Fibroblast of lung (primary cell): Measurements from ENCODE around the gene ZNF280B. TPM values are rescaled to one million over a fixed set of nuclear protein-coding genes. Genes with fewer than 3 reads are reported as not detected.
A peak's percentile ranks its signal among the peaks of the same experiment; 100 is the strongest.

ENCODE experiments used
- DNase-seq, 2 donors: peaks; one replicate each; pipeline versions ENCODE4 v3.0.0 to v3.0.0-alpha.2; 2010; ENCODE audit warnings: low read depth in 2 of 2
- H2AFZ ChIP-seq: 2 replicates; pipeline ENCODE4 v1.5.1; 2012; ENCODE audit warnings: low read length, control low read depth, inconsistent platforms
- H3K27ac ChIP-seq: 2 replicates; pipeline ENCODE4 v1.5.1; 2011; ENCODE audit warnings: low read length, control low read depth; ENCODE audit not compliant: insufficient read depth
- H3K27me3 ChIP-seq: 2 replicates; pipeline ENCODE4 v1.5.1; 2011; ENCODE audit warnings: mild to moderate bottlenecking, low read length; ENCODE audit not compliant: control insufficient read depth, insufficient read depth
- H3K36me3 ChIP-seq: 2 replicates; pipeline ENCODE4 v1.5.1; 2011; ENCODE audit warnings: low read length; ENCODE audit not compliant: control insufficient read depth, insufficient read depth
- H3K4me1 ChIP-seq: 2 replicates; pipeline ENCODE4 v1.5.1; 2011; ENCODE audit warnings: low read length; ENCODE audit not compliant: control insufficient read depth, insufficient read depth; ENCODE audit errors: extremely low read depth
- H3K4me2 ChIP-seq: 2 replicates; pipeline ENCODE4 v1.5.1; 2011; ENCODE audit warnings: low read length, control low read depth; ENCODE audit not compliant: insufficient read depth; ENCODE audit errors: extremely low read depth
- H3K4me3 ChIP-seq, 4 experiments: fragments of 200-600 bp in 1 of 4; sonication (generic) in 1 of 4; replicated peaks in 1 of 4; 2 replicates each; pipeline ENCODE4 v1.5.1; 2011 to 2016; ENCODE audit warnings: low read length in 4 of 4, low read depth in 3 of 4, mild to moderate bottlenecking in 3 of 4, control low read depth in 2 of 4, inconsistent platforms in 1 of 4, mixed read lengths in 1 of 4; ENCODE audit not compliant: insufficient read depth in 1 of 4; ENCODE audit errors: control extremely low read depth in 1 of 4
- H3K79me2 ChIP-seq: 2 replicates; pipeline ENCODE4 v1.5.1; 2012; ENCODE audit warnings: mild to moderate bottlenecking, low read length, inconsistent platforms; ENCODE audit not compliant: control insufficient read depth, insufficient read depth
- H3K9ac ChIP-seq: 2 replicates; pipeline ENCODE4 v1.5.1; 2011; ENCODE audit warnings: mild to moderate bottlenecking, low read length, control low read depth; ENCODE audit not compliant: insufficient read depth
- H3K9me3 ChIP-seq: 2 replicates; pipeline ENCODE4 v1.5.1; 2012; ENCODE audit warnings: low read depth, low read length; ENCODE audit not compliant: control insufficient read depth, insufficient read depth
- H4K20me1 ChIP-seq: 2 replicates; pipeline ENCODE4 v1.5.1; 2011; ENCODE audit warnings: low read length; ENCODE audit not compliant: control insufficient read depth, insufficient read depth; ENCODE audit errors: extremely low read depth
- CTCF ChIP-seq, 2 donors: IDR thresholded peaks in 1 of 2; conservative IDR thresholded peaks in 1 of 2; 1 replicate in 1 of 2; 2 replicates in 1 of 2; pipeline ENCODE4 v1.5.1; 2011 to 2012; ENCODE audit warnings: low read length in 2 of 2, control low read depth in 1 of 2, inconsistent platforms in 1 of 2, low read depth in 1 of 2, mild to moderate bottlenecking in 1 of 2
- EZH2 ChIP-seq: IDR thresholded peaks from 2 replicates; pipeline ENCODE4 v1.5.1; 2012; ENCODE audit warnings: low read length, control low read depth, mild to moderate bottlenecking; ENCODE audit errors: missing control alignments
- polyA minus RNA-seq: library from RNA; depleted of rRNA, polyadenylated mRNA; stranded (reverse); fragments of >200 nt; gene quantifications from 2 replicates; pipeline ENCODE4 v1.2.3, GENCODE V29; 2011; ENCODE audit warnings: low replicate concordance
- polyA plus RNA-seq, 2 donors: library from polyadenylated mRNA; depleted of rRNA in 1 of 2; stranded (reverse) in 1 of 2; unstranded in 1 of 2; fragments of >200 nt; gene quantifications; 2 replicates each; pipeline ENCODE4 v1.2.1, GENCODE V29; 2011 to 2012; ENCODE audit warnings: missing spikeins in 1 of 2
- total RNA-seq: library from RNA; depleted of rRNA; stranded (reverse); fragments of >200 nt; gene quantifications from 2 replicates; pipeline ENCODE4 v1.2.1, GENCODE V29; 2014

Gene ZNF280B
- total RNA-seq (0.33 and 0.77 TPM in 2 replicates), polyA plus RNA-seq (0.81 and 0.90 TPM in 2 replicates), polyA minus RNA-seq (0.30 and 0.51 TPM in 2 replicates)
- polyA plus RNA-seq (2012): 0.43 TPM in 2 replicates

- H3K79me2 ChIP-seq: no peaks in the 10 kb centered on the region
- no peaks in the 10 kb centered on the region for H3K36me3 ChIP-seq
- peak within 1 kb of the TSS; percentile 84 for H2AFZ ChIP-seq
- no peaks in the 10 kb centered on the region for H4K20me1 ChIP-seq
- no peaks in the 10 kb centered on the region for H3K27me3 ChIP-seq
- H3K4me3 ChIP-seq: peak within 1 kb of the TSS; percentile 46 to 61 (median 60)
- peak within 1 kb of the TSS; percentile 44 for H3K9ac ChIP-seq
- no peaks in the 10 kb centered on the region for H3K9me3 ChIP-seq
- peak within 1 kb of the TSS; percentile 76 for H3K4me2 ChIP-seq
- peak; percentile 80 to 84 for DNase-seq
- no peaks in the 10 kb centered on the region for H3K4me1 ChIP-seq
- TF ChIP-seq EZH2: no peak
- TF ChIP-seq CTCF (conservative IDR thresholded peaks at IDR 0.05 in 1 of 2, IDR thresholded peaks at IDR 0.05 in 1 of 2; ENCODE audit: low read depth in 1 of 2, low read length in 2 of 2): peak; percentile 37 to 68
- no peak within 1 kb of the TSS for H3K27ac ChIP-seq
Observed at GRCh38 chr22:22508274-22509176, at the start of gene ZNF280B. Gene ZNF280B, minus strand, starts transcription at chr22:22508742. Its CDS starts 19,344 bp downstream, at chr22:22489398.

DNA sequence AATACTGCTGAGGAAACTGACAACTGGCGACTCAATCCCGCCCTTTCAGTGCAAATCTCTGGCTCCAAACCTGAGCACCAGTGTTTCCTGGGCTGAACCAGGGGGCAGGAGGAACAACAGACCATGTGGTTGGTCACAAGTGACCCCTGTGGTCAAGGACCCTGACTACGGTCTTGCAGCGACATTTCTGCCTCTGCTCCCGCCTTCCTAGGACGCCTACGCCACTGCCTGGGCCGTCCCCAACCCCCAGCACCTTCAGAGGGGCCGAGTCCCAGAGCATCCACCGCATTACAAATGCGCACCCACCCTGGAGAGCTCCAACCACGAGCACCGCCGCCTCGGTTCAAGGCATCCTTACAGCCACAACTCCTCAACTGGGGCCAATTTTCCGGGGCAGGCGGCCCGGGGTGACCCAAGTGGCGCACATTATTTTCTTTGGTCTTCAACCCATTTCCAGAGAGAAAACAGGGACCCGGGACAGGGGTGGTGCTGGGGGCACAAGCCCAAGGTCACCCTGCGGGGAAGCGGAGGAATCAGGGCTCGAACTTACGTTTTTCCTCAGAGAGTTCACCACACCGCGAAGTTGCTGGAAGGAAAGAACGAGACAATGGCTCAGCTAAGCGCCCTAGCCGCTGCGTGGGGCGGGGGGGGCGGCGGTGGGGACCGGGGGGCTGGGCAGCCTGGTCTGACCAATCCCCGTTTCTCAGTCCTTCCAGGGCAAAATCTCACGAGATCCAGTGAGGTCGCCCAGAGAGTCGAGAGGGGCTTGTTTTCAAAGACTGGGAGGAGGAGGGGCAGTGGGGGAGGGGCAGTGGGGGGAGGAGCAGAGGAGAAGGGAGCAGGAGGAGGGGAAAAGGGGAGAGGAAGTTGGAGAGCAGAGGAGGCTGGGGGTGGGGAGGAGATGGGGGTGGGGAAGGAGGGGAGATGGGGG lies 48.7 kb upstream of the ZNF280B start:
- no peak for TF ChIP-seq EZH2
- TF ChIP-seq CTCF (conservative IDR thresholded peaks at IDR 0.05 in 1 of 2, IDR thresholded peaks at IDR 0.05 in 1 of 2; ENCODE audit: low read depth in 1 of 2, low read length in 2 of 2): no peak
- Histone ChIP-seq H3K27me3 (no peaks in the 10 kb centered on the region), H3K79me2 (no peaks in the 10 kb centered on the region), H3K4me2 (no peak overlapping the region), H3K27ac (no peak overlapping the region), H2AFZ (no peak overlapping the region), H3K9me3 (no peaks in the 10 kb centered on the region), H3K9ac (no peak overlapping the region), H3K4me1 (no peaks in the 10 kb centered on the region), H3K36me3 (no peaks in the 10 kb centered on the region), H3K4me3 (no peak overlapping the region), H4K20me1 (no peaks in the 10 kb centered on the region)
- DNase-seq: no peak

DNA sequence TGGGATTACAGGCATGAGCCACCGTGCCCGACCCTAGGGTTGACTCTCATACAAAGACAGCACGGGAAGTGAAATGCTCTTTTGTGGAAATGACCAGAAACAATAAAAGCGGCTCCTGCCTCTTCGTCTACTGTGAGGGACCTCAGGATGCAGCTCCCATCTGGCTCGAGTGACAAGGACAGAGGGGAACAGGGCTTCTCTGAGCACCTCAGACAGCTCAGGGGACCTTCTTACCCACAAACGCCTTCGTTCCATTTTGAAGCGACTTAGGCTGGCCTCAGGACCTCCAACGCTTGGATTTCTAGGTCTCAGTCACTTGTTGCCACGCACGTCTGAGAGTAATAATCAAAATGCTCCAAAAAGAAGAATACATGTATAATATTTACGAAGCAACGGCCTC lies 48.0 kb upstream of the ZNF280B start:
- H3K27me3 ChIP-seq: no peaks in the 10 kb centered on the region
- H3K4me1 ChIP-seq: no peaks in the 10 kb centered on the region
- TF ChIP-seq CTCF (conservative IDR thresholded peaks at IDR 0.05 in 1 of 2, IDR thresholded peaks at IDR 0.05 in 1 of 2; ENCODE audit: low read depth in 1 of 2, low read length in 2 of 2) (no peak), EZH2 (no peak)
- no peaks in the 10 kb centered on the region for H3K36me3 ChIP-seq
- no peak overlapping the region for H2AFZ ChIP-seq
- no peaks in the 10 kb centered on the region for H3K9me3 ChIP-seq
- H3K9ac ChIP-seq: no peak overlapping the region
- H3K4me2 ChIP-seq: no peak overlapping the region
- H4K20me1 ChIP-seq: no peaks in the 10 kb centered on the region
- DNase-seq: no peak
- H3K27ac ChIP-seq: no peak overlapping the region
- no peaks in the 10 kb centered on the region for H3K79me2 ChIP-seq
- H3K4me3 ChIP-seq: no peak overlapping the region
